Gastroesophageal sphincter (tissue), 4 donors: ENCODE data around the gene TNS3. TPM values are rescaled to one million over a fixed set of nuclear protein-coding genes. Genes with fewer than 3 reads are reported as not detected.

Experiments used
- ATAC-seq: fragments of 150-250 bp; one replicate; pipeline ENCODE4 v1.9.1; 2016; ENCODE audit warnings: mild to moderate bottlenecking, moderate library complexity
- H3K27ac ChIP-seq, 4 donors: fragments of 200-600 bp; sonication (generic) in 3 of 4; 1 replicate in 3 of 4; 2 replicates in 1 of 4; pipeline ENCODE4 v1.5.1; 2016 to 2019
- H3K27me3 ChIP-seq: fragments of 200-600 bp; sonication (generic); one replicate; pipeline ENCODE4 v1.5.1; 2019
- H3K36me3 ChIP-seq, 2 donors: fragments of 200-600 bp; sonication (generic); one replicate each; pipeline ENCODE4 v1.5.1; 2019; ENCODE audit warnings: control low read depth in 1 of 2
- H3K4me1 ChIP-seq, 3 donors: fragments of 200-600 bp; sonication (generic); 1 replicate in 2 of 3; 2 replicates in 1 of 3; pipeline ENCODE4 v1.5.1; 2016 to 2019; ENCODE audit warnings: control low read depth in 2 of 3
- H3K4me3 ChIP-seq, 2 donors: fragments of 200-600 bp; sonication (generic); one replicate each; pipeline ENCODE4 v1.5.1; 2019; ENCODE audit warnings: mild to moderate bottlenecking in 1 of 2, moderate library complexity in 1 of 2
- H3K9me3 ChIP-seq, 3 donors: fragments of 200-600 bp; sonication (generic); one replicate each; pipeline ENCODE4 v1.5.1; 2017 to 2019; ENCODE audit warnings: control low read depth in 2 of 3
- EP300 ChIP-seq: sonication (generic); formaldehyde crosslinking; IDR thresholded peaks from one replicate; pipeline ENCODE4 v1.6.1; 2017; ENCODE audit warnings: antibody characterized with exemption, mild to moderate bottlenecking
- POLR2A ChIP-seq, 2 donors: fragments of 450-650 bp; IDR thresholded peaks; one replicate each; pipeline ENCODE4 v1.6.1; 2017; ENCODE audit warnings: antibody characterized with exemption in 2 of 2, mild to moderate bottlenecking in 2 of 2, moderate library complexity in 1 of 2
- POLR2AphosphoS5 ChIP-seq: sonication (generic); formaldehyde crosslinking; IDR thresholded peaks from one replicate; pipeline ENCODE4 v1.6.1; 2017; ENCODE audit warnings: antibody characterized with exemption
- WGBS, 2 donors: methylation state at CpG; one replicate each; pipeline ENCODE4 v1.1.5; 2018; ENCODE audit warnings: low coverage in 1 of 2; 5-methylcytosine and 5-hydroxymethylcytosine counted together
- total RNA-seq, 4 donors: library from RNA; depleted of rRNA; stranded (reverse); fragments of >200 nt; gene quantifications; one replicate each; pipeline ENCODE4 v1.1.0, GENCODE V29; 2016
- TF ChIP-seq, protein P1 (sequence below), 4 experiments: fragments of 200-600 bp in 2 of 4; fragments of 450-650 bp in 2 of 4; sonication (generic) in 1 of 4; IDR thresholded peaks; one replicate each; pipeline ENCODE4 v1.5.1; 2017 to 2019; ENCODE audit warnings: antibody characterized with exemption in 4 of 4, mild to moderate bottlenecking in 2 of 4, moderate library complexity in 2 of 4

The TNS3 gene
- total RNA-seq, 4 donors from 2014 or later = 35.0 to 61.3 (median 45.1) TPM

DNA sequence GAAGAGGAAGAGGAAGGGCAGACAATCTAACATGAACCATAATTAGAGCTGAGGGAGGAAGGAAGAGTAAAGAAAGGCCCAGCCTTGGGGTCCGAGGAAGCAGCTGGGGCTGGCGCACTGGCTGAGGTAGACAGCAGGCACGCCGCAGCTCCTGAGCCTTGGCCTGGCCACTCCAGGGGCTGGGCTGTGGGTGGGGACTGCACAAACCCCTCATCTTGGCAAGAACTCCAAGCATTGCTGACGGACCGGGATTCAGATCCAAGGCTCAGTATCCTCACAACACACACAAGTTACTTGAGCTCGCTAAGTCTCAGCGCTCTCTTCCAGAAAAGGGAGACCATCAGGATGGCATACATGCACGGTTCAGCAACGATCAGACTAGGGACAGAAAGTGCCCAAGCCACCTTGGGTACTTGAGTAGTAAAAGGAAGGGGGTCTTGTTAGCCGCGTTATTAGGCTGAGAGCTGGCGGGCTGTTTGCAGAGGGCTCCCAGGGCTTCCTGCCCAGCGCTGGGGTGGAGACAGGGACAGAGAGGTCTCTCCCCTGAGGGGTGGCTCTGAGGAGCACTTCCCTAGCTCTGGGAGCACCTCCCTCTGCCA, 4.5 kb downstream of the TNS3 start:
- H3K36me3 ChIP-seq = no peaks in the 10 kb centered on the region
- WGBS, 2 donors = 29 to 48% methylated on average over 4 to 6 of the region's 14 CpGs
- H3K27ac ChIP-seq = peak overlapping the region; percentile 66 to 89 (median 80)
- peaks cover 3 to 99% (median 63%) of the 10 kb centered on the region in 3 donors for H3K4me1 ChIP-seq
- H3K4me3 ChIP-seq = peak overlapping the region in 1 of 2 donors; percentile 28
- H3K27me3 ChIP-seq = no peaks in the 10 kb centered on the region
- TF ChIP-seq, protein P1, sequence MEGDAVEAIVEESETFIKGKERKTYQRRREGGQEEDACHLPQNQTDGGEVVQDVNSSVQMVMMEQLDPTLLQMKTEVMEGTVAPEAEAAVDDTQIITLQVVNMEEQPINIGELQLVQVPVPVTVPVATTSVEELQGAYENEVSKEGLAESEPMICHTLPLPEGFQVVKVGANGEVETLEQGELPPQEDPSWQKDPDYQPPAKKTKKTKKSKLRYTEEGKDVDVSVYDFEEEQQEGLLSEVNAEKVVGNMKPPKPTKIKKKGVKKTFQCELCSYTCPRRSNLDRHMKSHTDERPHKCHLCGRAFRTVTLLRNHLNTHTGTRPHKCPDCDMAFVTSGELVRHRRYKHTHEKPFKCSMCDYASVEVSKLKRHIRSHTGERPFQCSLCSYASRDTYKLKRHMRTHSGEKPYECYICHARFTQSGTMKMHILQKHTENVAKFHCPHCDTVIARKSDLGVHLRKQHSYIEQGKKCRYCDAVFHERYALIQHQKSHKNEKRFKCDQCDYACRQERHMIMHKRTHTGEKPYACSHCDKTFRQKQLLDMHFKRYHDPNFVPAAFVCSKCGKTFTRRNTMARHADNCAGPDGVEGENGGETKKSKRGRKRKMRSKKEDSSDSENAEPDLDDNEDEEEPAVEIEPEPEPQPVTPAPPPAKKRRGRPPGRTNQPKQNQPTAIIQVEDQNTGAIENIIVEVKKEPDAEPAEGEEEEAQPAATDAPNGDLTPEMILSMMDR (IDR thresholded peaks at IDR 0.05) = no peak
- no peak for TF ChIP-seq EP300
- TF ChIP-seq POLR2A (IDR thresholded peaks at IDR 0.05) = no peak
- TF ChIP-seq POLR2AphosphoS5 = no peak
- H3K9me3 ChIP-seq = no peaks in the 10 kb centered on the region
- no peak for ATAC-seq

DNA sequence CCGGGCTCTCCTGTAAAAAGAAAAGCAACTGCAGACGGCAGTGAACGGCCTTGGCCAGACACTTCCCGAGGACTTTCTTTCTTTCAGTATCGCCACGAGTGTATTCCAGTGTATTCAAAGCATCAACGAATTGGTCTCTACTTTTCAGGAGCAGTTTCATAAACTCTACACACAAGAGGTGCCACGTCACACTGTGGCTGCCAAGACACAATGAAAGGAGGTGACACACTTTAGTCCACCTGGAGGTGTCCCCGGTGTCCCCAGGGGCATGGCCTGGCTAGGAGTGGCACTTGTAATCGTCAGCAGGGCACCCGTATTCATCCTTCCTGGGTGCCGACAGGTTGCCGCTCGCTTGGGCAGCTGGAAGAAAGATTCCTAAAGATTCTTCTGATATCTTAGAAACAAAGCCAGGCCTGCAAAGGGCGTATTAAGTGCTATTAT, 5.0 kb downstream of the TNS3 start:
- H3K4me3 ChIP-seq = peak overlapping the region in 1 of 2 donors; percentile 28
- H3K27me3 ChIP-seq = no peaks in the 10 kb centered on the region
- TF ChIP-seq POLR2A (IDR thresholded peaks at IDR 0.05) (no peak), POLR2AphosphoS5 (no peak), EP300 (no peak)
- TF ChIP-seq, protein P1 (IDR thresholded peaks at IDR 0.05) = no peak
- H3K36me3 ChIP-seq = no peaks in the 10 kb centered on the region
- ATAC-seq = no peak
- H3K4me1 ChIP-seq = peaks cover 3 to 100% (median 68%) of the 10 kb centered on the region in 3 donors
- H3K27ac ChIP-seq = peak overlapping the region; percentile 66 to 89 (median 80)
- no peaks in the 10 kb centered on the region for H3K9me3 ChIP-seq
- 4 to 25% methylated on average over 8 to 9 of the region's 15 CpGs for WGBS, 2 donors

DNA sequence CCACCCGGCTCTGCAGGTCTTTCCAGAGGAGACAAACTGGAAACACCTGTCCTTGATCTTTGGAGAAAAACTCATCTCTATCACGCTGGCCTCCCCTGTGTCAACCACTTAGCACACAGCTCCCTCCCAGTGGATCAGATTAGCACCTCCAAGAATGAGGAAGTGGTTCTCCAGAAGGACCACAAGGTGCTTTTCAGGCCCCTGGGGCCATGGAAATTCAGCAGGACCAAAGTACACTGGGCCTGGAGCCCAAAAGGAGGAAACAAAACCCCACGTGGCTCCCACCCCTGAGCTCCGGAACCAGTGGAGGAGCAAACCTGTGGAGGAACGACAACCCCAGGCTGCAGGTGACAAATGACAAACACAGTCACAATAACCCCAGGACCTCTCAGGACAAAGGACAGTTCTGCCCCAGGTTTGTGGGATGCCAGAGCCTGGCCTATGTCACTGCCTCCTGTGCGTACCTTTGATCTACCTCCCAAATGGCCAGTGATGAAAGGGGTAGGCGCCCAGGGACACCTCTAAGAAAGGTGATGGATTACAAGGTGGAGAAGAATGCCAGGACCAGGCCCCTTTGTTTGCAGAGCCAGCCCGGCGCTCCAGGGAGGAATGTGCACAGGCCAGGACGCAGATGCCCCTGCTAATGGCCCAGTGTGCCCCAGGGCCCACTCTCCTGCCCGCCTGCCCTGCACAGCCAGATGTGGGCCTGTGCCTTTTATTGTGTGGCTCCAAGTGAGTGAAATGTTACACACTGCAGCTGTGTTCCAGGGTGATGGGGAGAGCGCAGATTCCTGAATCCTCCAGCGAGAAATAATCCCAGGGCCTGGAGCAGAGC, 5.7 kb downstream of the TNS3 start:
- 36 to 39% methylated on average over 4 to 5 of the region's 13 CpGs for WGBS, 2 donors
- H3K27me3 ChIP-seq = no peaks in the 10 kb centered on the region
- H3K27ac ChIP-seq = peak overlapping the region in 3 of 4 donors; percentile 77 to 89 (median 84)
- H3K9me3 ChIP-seq = no peaks in the 10 kb centered on the region
- peak; percentile 74 for ATAC-seq
- H3K4me1 ChIP-seq = peaks cover 3 to 100% (median 74%) of the 10 kb centered on the region in 3 donors
- TF ChIP-seq EP300 (no peak), POLR2AphosphoS5 (peak; percentile 20), POLR2A (IDR thresholded peaks at IDR 0.05) (no peak)
- TF ChIP-seq, protein P1 (IDR thresholded peaks at IDR 0.05) = no peak
- H3K36me3 ChIP-seq = no peaks in the 10 kb centered on the region
- peak overlapping the region in 1 of 2 donors; percentile 28 for H3K4me3 ChIP-seq

DNA sequence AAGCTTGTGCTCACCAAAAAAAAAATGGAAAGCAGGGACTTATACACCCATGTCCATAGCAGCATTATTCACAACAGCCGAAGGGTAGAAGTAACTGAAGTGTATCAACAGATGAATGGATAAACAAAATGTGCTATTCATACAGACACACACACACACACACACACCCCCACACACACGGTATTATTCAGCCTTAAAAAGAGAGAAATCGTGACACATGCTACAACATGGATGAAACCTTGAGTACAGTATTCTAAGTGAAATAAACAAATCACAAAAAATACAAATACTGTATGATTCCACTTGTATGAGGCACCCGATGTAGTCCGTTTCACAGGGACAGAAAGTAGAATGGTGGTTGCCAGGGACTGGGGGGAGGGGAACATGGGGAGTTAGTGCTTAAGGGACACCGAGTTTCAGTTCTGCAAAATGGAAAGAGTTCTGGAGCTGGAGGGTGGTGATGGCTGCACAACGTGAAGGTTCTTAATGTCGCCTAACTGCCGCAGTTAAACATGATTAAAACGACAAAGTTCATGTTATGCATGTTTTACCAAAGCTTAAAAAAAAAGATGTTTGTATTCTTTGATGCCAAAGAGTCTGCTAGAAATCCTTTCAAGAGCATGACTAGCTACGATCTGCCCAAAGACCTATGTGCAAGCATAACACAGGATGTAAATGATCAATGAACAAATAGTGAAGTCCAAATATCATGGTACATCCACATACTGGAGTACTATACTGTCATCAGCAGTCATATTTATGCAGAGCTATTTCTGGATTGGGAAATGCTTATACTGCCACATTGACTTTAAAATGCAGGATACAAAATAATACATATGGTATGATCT, 7.2 kb downstream of the TNS3 start:
- Histone ChIP-seq H3K4me3 (no peak overlapping the region), H3K9me3 (no peaks in the 10 kb centered on the region), H3K4me1 (peaks cover 9 to 100% (median 73%) of the 10 kb centered on the region in 3 donors), H3K27me3 (no peaks in the 10 kb centered on the region), H3K36me3 (no peaks in the 10 kb centered on the region), H3K27ac (peak overlapping the region in 3 of 4 donors; percentile 77 to 83 (median 82))
- ATAC-seq = no peak
- TF ChIP-seq, protein P1 (IDR thresholded peaks at IDR 0.05) = no peak
- TF ChIP-seq POLR2A (IDR thresholded peaks at IDR 0.05) = no peak
- no peak for TF ChIP-seq POLR2AphosphoS5
- TF ChIP-seq EP300 = no peak
- WGBS, 2 donors = 67 to 70% methylated on average over 9 to 11 of the region's 11 CpGs
